Measurements from ENCODE around the gene TMEM147. TPM values are rescaled to one million over a fixed set of nuclear protein-coding genes. Genes with fewer than 3 reads are reported as not detected.
A peak's percentile ranks its signal among the peaks of the same experiment; 100 is the strongest.

TMEM147 gene
- total RNA-seq, 4 donors from 2014 or later = 86.2 to 145 (median 119) TPM

DNA sequence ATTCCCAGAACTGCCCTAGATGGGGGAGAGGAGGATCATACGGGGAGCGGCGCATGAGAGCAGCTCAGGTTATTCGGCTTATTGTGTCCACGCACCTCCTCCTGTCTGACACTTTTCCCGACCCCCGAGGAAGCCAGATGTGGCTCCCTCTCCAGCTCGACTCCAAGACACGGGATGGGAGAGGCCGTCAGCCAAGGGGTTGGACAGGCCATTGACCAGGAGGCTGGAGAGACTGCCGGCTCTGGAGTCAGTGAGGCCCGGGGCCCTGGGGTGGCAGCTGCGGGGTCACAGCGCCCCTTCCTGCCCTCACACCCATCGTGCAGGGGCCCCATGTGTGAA, 34.8 kb upstream of the TMEM147 start:
- ATAC-seq = no peak
- TF ChIP-seq, protein P1, sequence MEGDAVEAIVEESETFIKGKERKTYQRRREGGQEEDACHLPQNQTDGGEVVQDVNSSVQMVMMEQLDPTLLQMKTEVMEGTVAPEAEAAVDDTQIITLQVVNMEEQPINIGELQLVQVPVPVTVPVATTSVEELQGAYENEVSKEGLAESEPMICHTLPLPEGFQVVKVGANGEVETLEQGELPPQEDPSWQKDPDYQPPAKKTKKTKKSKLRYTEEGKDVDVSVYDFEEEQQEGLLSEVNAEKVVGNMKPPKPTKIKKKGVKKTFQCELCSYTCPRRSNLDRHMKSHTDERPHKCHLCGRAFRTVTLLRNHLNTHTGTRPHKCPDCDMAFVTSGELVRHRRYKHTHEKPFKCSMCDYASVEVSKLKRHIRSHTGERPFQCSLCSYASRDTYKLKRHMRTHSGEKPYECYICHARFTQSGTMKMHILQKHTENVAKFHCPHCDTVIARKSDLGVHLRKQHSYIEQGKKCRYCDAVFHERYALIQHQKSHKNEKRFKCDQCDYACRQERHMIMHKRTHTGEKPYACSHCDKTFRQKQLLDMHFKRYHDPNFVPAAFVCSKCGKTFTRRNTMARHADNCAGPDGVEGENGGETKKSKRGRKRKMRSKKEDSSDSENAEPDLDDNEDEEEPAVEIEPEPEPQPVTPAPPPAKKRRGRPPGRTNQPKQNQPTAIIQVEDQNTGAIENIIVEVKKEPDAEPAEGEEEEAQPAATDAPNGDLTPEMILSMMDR (IDR thresholded peaks at IDR 0.05 in 4 of 5, conservative IDR thresholded peaks at IDR 0.05 in 1 of 5) = peak in 2 of 5 experiments; percentile 2 to 18
- no peak for TF ChIP-seq POLR2A (IDR thresholded peaks at IDR 0.05)
- Histone ChIP-seq H3K4me1 (peaks cover 0 to 4% of the 10 kb centered on the region in 2 donors), H3K27me3 (peaks cover 44 to 58% (median 46%) of the 10 kb centered on the region in 3 donors), H3K4me3 (no peak overlapping the region), H3K27ac (no peak overlapping the region), H3K9me3 (no peaks in the 10 kb centered on the region), H3K36me3 (no peaks in the 10 kb centered on the region)
- DNase-seq = no peak
- intact Hi-C loops (cut with DNase I; ENCODE audit: low total_unique reads) (no loop called here), in situ Hi-C loops (cut with MboI; ENCODE audit: low sequenced_read_pairs in 4 of 4) (no loop called here)

DNA sequence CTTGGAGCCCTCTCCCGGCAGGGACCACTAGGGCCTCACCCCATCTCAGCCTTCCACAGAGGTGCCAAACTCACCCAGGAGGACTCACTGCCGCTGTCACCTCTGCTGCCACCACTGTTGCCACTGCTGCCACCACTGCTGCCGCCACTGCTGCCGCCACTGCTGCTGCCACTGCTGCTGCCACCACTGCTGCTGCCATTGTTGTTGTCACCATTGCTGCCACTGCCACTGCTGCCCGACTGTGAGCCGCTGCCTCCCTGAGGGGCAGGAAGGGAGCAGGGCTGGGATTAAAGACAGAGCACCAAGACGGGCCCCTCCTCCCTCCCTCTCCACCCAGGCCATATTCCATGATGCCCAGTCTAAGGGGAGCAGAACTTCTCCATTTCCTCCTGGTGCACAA, 34.1 kb upstream of the TMEM147 start:
- peaks cover 0 to 4% of the 10 kb centered on the region in 2 donors for H3K4me1 ChIP-seq
- no peak for DNase-seq
- in situ Hi-C loops (cut with MboI; ENCODE audit: low sequenced_read_pairs in 4 of 4) (no loop called here), intact Hi-C loops (cut with DNase I; ENCODE audit: low total_unique reads) (no loop called here)
- H3K4me3 ChIP-seq = no peak overlapping the region
- H3K27ac ChIP-seq = no peak overlapping the region
- H3K36me3 ChIP-seq = no peaks in the 10 kb centered on the region
- H3K27me3 ChIP-seq = peaks cover 44 to 58% (median 46%) of the 10 kb centered on the region in 3 donors
- no peak for ATAC-seq
- H3K9me3 ChIP-seq = no peaks in the 10 kb centered on the region
- no peak for TF ChIP-seq POLR2A (IDR thresholded peaks at IDR 0.05)
- TF ChIP-seq, protein P1 (IDR thresholded peaks at IDR 0.05 in 4 of 5, conservative IDR thresholded peaks at IDR 0.05 in 1 of 5) = no peak

DNA sequence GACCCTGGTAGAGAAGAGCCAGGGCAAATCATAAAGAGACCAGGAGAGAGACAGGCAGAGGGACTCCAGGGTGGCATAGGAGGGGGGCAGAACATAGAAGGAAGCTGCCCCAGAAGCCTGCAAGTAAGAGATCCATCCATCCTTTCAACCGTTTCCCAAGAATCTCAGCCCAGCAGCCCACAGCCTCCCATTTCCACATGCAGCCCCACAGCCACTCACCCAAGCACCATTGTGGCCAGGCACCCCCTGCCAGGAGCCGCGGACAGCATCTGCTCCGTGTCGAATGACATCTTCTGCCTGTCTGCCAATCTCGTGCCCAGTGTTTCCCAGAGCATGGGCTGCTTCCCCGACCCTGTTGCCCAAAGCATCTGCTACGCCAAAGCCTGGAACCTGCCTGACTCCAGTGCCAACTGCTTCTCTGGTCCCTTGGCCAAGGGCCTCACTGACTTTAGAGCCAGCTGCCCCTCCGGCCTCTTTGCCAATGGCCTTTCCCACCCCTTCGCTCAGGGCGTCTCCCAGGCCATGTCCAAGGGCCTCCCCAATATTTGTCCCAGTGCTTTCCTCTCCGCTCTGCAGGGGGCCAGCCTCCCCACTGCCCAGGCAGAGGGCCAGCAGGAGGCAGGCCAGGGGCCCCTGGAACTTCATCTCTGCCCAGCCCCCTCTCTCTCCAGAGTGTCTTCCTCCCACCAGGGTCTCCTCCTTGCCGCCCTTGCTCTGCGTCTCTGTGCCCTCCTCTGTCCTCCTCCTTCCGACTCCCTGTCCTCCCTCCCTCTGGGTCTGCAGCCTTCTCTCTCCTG, 32.4 kb upstream of the TMEM147 start:
- no peaks in the 10 kb centered on the region for H3K36me3 ChIP-seq
- no peak overlapping the region for H3K4me3 ChIP-seq
- no peak for ATAC-seq
- H3K4me1 ChIP-seq = peaks cover 0 to 4% of the 10 kb centered on the region in 2 donors
- no peak overlapping the region for H3K27ac ChIP-seq
- intact Hi-C loops (cut with DNase I; ENCODE audit: low total_unique reads) = no loop called here
- H3K9me3 ChIP-seq = no peaks in the 10 kb centered on the region
- DNase-seq = no peak
- in situ Hi-C loops (cut with MboI; ENCODE audit: low sequenced_read_pairs in 4 of 4) = no loop called here
- no peak for TF ChIP-seq POLR2A (IDR thresholded peaks at IDR 0.05)
- TF ChIP-seq, protein P1 (IDR thresholded peaks at IDR 0.05 in 4 of 5, conservative IDR thresholded peaks at IDR 0.05 in 1 of 5) = no peak
- H3K27me3 ChIP-seq = peaks cover 37 to 51% (median 39%) of the 10 kb centered on the region in 3 donors

DNA sequence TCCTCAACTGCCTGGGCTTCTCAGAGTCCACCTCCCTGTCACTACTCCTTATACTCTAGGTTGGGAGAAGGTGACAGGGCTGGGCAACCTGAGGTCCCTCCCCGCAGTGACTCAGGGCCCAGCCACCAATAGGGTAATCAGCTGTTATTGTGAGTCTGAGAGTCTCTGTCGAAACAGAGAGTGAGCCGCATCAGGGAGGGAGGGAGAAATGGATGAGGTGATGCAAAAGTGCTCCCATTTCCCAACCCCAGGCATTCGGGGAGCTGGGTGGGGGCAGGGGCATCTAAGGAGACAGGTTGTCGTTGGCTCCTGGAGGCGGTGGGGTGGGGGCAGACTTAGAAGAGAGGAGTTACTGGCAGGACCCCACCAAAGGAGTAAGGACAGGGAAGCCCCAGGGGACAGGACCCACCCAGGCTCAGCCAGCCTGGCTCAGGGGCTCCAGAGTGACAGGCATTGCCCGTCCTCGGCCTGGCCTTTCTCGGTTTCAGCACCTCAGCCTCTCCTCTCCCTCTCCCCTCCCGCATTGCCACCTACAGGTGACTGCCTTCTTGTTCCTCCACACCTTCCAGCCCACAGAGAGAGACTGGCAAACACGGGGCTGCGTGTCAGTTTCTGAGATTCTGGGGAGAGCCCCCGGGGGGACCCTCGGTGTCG, 31.7 kb upstream of the TMEM147 start, which contains the start of gene DMKN:
Gene DMKN, minus strand, starts transcription at position 22 of the 654 bp plus-strand sequence. CDS start 174 bp downstream, outside the sequence.
- intact Hi-C loops (cut with DNase I; ENCODE audit: low total_unique reads) = no loop called here
- peaks cover 32 to 44% (median 34%) of the 10 kb centered on the region in 3 donors for H3K27me3 ChIP-seq
- H3K4me1 ChIP-seq = peaks cover 0 to 4% of the 10 kb centered on the region in 2 donors
- H3K36me3 ChIP-seq = no peaks in the 10 kb centered on the region
- no peak within 1 kb of the TSS for H3K27ac ChIP-seq
- ATAC-seq (no peak), DNase-seq (no peak)
- in situ Hi-C loops (cut with MboI; ENCODE audit: low sequenced_read_pairs in 4 of 4) = no loop called here
- H3K4me3 ChIP-seq = no peak within 1 kb of the TSS
- H3K9me3 ChIP-seq = no peaks in the 10 kb centered on the region
- TF ChIP-seq, protein P1 (IDR thresholded peaks at IDR 0.05 in 4 of 5, conservative IDR thresholded peaks at IDR 0.05 in 1 of 5) = no peak
- TF ChIP-seq POLR2A (IDR thresholded peaks at IDR 0.05) = no peak

Measured in gastrocnemius medialis (tissue), 4 donors.